ENCODE data around the gene IGHMBP2. TPM values are rescaled to one million over a fixed set of nuclear protein-coding genes. Genes with fewer than 3 reads are reported as not detected.
A peak's percentile ranks its signal among the peaks of the same experiment; 100 is the strongest.

IGHMBP2 gene
- total and polyA plus RNA-seq, 2 experiments from 2014 or later: 14.3 to 27.7 TPM

GRCh38 chr11:68890490-68891231 is 13.0 kb upstream of the IGHMBP2 start:
- TF ChIP-seq REST (IDR thresholded peaks at IDR 0.05; ENCODE audit: unreplicated experiment) (no peak), CREB1 (CRISPR knock-in tag; IDR thresholded peaks at IDR 0.05; ENCODE audit: low read depth) (no peak), EZH2 (IDR thresholded peaks at IDR 0.05; ENCODE audit: low read depth, unreplicated experiment) (no peak), ZNF114 (CRISPR knock-in tag; IDR thresholded peaks at IDR 0.05) (no peak), STAT1 (IDR thresholded peaks at IDR 0.05; ENCODE audit: unreplicated experiment) (no peak), EZH2phosphoT487 (IDR thresholded peaks at IDR 0.05; ENCODE audit: unreplicated experiment) (no peak), CTCF (conservative IDR thresholded peaks at IDR 0.05; ENCODE audit: low read depth in 2 of 2) (no peak), JUNB (IDR thresholded peaks at IDR 0.05; ENCODE audit: unreplicated experiment) (no peak), ZNF462 (CRISPR knock-in tag; IDR thresholded peaks at IDR 0.05) (no peak), POLR2AphosphoS5 (IDR thresholded peaks at IDR 0.05; ENCODE audit: low read depth) (no peak), ETS1 (IDR thresholded peaks at IDR 0.05) (no peak), NANOG (IDR thresholded peaks at IDR 0.05; ENCODE audit: borderline replicate concordance) (no peak), ZNF331 (CRISPR knock-in tag; IDR thresholded peaks at IDR 0.05; ENCODE audit: low read depth) (no peak)
- no peaks in the 10 kb centered on the region for H3K79me2 ChIP-seq (replicated peaks; ENCODE audit: insufficient read depth)
- H3K9me3 Mint-ChIP-seq: no peaks in the 10 kb centered on the region
- H2AFZ ChIP-seq: no peak overlapping the region
- H3K4me3 Mint-ChIP-seq: no peak overlapping the region
- H3K4me3 ChIP-seq: no peak overlapping the region
- H3K27me3 Mint-ChIP-seq (ENCODE audit: insufficient read depth, low read depth, poor library complexity): peaks cover 8% of the 10 kb centered on the region
- H3K27ac ChIP-seq (ENCODE audit: low read depth): peak overlapping the region; percentile 66; the same call in 1 of the 2 replicates
- peak overlapping the region; percentile 70; the same call in 1 of the 2 replicates for H3K27ac Mint-ChIP-seq
- H3K36me3 ChIP-seq (ENCODE audit: insufficient read depth): peaks cover 20% of the 10 kb centered on the region
- no peaks in the 10 kb centered on the region for H3K27me3 ChIP-seq (ENCODE audit: insufficient read depth)
- peaks cover 32% of the 10 kb centered on the region for H4K20me1 ChIP-seq (replicated peaks; ENCODE audit: insufficient read depth)
- H3K36me3 Mint-ChIP-seq (ENCODE audit: low read depth): peaks cover 36% of the 10 kb centered on the region
- peaks cover 8% of the 10 kb centered on the region for H3K4me1 Mint-ChIP-seq
- DNase-seq (ENCODE audit: low spot score) (no peak), ATAC-seq (peak; percentile 59)
- H3F3A ChIP-seq (replicated peaks; ENCODE audit: low read depth): 0 out of 2 replicates have a peak, but pooled peaks cover 6% of the 10 kb centered on the region
- peaks cover 6% of the 10 kb centered on the region; the same call in 1 of the 2 replicates for H3K4me1 ChIP-seq (ENCODE audit: insufficient read depth)
- no peak overlapping the region for H3K4me2 ChIP-seq
- no peaks in the 10 kb centered on the region for H3K9me2 ChIP-seq (ENCODE audit: insufficient read depth)
